Neural cell (in vitro differentiated cells): ENCODE measurements around the gene HEXD. TPM values are rescaled to one million over a fixed set of nuclear protein-coding genes. Genes with fewer than 3 reads are reported as not detected.

Source experiments
- H2AFZ ChIP-seq: fragments of 200-600, 300-800 bp; sonication (generic), shearing (Covaris generic); 2 replicates; pipeline ENCODE4 v1.6.0; 2014; ENCODE audit warnings: low read depth, mild to moderate bottlenecking, antibody characterized with exemption, low read length, moderate library complexity
- H3F3A ChIP-seq: fragments of 200-600 bp; shearing (Covaris generic); 2 replicates; pipeline ENCODE4 v1.6.1; 2016; ENCODE audit warnings: mild to moderate bottlenecking, moderate library complexity, mixed read lengths, antibody characterized with exemption, low read length; ENCODE audit not compliant: insufficient read depth, poor library complexity, severe bottlenecking
- H3K27ac ChIP-seq: fragments of 200-600, 300-800 bp; sonication (generic), shearing (Covaris generic); 2 replicates; pipeline ENCODE4 v1.5.1; 2014; ENCODE audit warnings: mild to moderate bottlenecking, low read length, moderate library complexity
- H3K27me3 ChIP-seq: fragments of 300-800, 200-600 bp; sonication (generic), shearing (Covaris generic); 2 replicates; pipeline ENCODE4 v1.6.0; 2014; ENCODE audit warnings: mild to moderate bottlenecking, low read depth, low read length, moderate library complexity; ENCODE audit not compliant: insufficient read depth
- H3K36me3 ChIP-seq: fragments of 300-800, 200-600 bp; sonication (generic), shearing (Covaris generic); 2 replicates; pipeline ENCODE4 v1.5.1; 2014; ENCODE audit warnings: mild to moderate bottlenecking, antibody characterized with exemption, low read length, moderate library complexity; ENCODE audit not compliant: insufficient read depth
- H3K4me2 ChIP-seq: fragments of 300-800, 200-600 bp; sonication (generic), shearing (Covaris generic); 2 replicates; pipeline ENCODE4 v1.6.0; 2014; ENCODE audit warnings: mild to moderate bottlenecking, low read length
- H3K4me3 ChIP-seq: fragments of 300-800, 200-600 bp; sonication (generic), shearing (Covaris generic); 2 replicates; pipeline ENCODE4 v1.5.1; 2014; ENCODE audit warnings: mild to moderate bottlenecking, low read length, moderate library complexity
- H3K79me2 ChIP-seq: fragments of 200-600 bp; shearing (Covaris generic); replicated peaks from 2 replicates; pipeline ENCODE4 v1.6.0; 2014; ENCODE audit warnings: mild to moderate bottlenecking, low read length, moderate library complexity; ENCODE audit not compliant: insufficient read depth
- H3K9ac ChIP-seq: fragments of 300-800, 200-600 bp; sonication (generic), shearing (Covaris generic); 2 replicates; pipeline ENCODE4 v1.6.1; 2016; ENCODE audit warnings: mild to moderate bottlenecking, low read length, mixed read lengths
- H3K9me2 ChIP-seq: fragments of 200-600 bp; shearing (Covaris generic); 2 replicates; pipeline ENCODE4 v1.6.1; 2016; ENCODE audit warnings: mild to moderate bottlenecking, low read length, mixed read lengths; ENCODE audit not compliant: insufficient read depth
- H3K9me3 ChIP-seq: fragments of 200-600, 300-800 bp; sonication (generic), shearing (Covaris generic); 2 replicates; pipeline ENCODE4 v1.6.1; 2016; ENCODE audit warnings: mild to moderate bottlenecking, mixed run types, low read length, moderate library complexity, mixed read lengths
- H4K20me1 ChIP-seq: fragments of 200-600 bp; shearing (Covaris generic); 2 replicates; pipeline ENCODE4 v1.6.1; 2016; ENCODE audit warnings: mild to moderate bottlenecking, mixed run types; ENCODE audit not compliant: insufficient read depth
- CTCF ChIP-seq: fragments of 450-650 bp; IDR thresholded peaks from 2 replicates; pipeline ENCODE4 v1.5.1; 2014; ENCODE audit warnings: antibody characterized with exemption, mild to moderate bottlenecking, moderate library complexity; ENCODE audit not compliant: poor library complexity, severe bottlenecking
- EP300 ChIP-seq: fragments of 450-650 bp; conservative IDR thresholded peaks from 2 replicates; pipeline ENCODE4 v1.6.1; 2014; ENCODE audit warnings: antibody characterized with exemption, mild to moderate bottlenecking, moderate library complexity; ENCODE audit not compliant: poor library complexity, severe bottlenecking
- EZH2 ChIP-seq: fragments of 200-600, 300-800 bp; shearing (Covaris generic), sonication (generic); IDR thresholded peaks from 2 replicates; pipeline ENCODE4 v1.6.1; 2014; ENCODE audit warnings: antibody characterized with exemption, low read length, borderline replicate concordance, mild to moderate bottlenecking; ENCODE audit not compliant: insufficient read depth, poor library complexity, severe bottlenecking
- MXI1 ChIP-seq: fragments of 450-650 bp; conservative IDR thresholded peaks from 2 replicates; pipeline ENCODE4 v1.6.1; 2014; ENCODE audit warnings: antibody characterized with exemption, mild to moderate bottlenecking; ENCODE audit not compliant: poor library complexity, severe bottlenecking
- POLR2AphosphoS5 ChIP-seq: IDR thresholded peaks from 2 replicates; pipeline ENCODE4 v1.6.1; 2012
- RAD21 ChIP-seq: fragments of 450-650 bp; conservative IDR thresholded peaks from 2 replicates; pipeline ENCODE4 v1.6.1; 2014; ENCODE audit warnings: antibody characterized with exemption, mild to moderate bottlenecking, moderate library complexity
- REST ChIP-seq: IDR thresholded peaks from 2 replicates; pipeline ENCODE4 v1.6.1; 2012; ENCODE audit warnings: borderline replicate concordance
- SMC3 ChIP-seq: fragments of 450-650 bp; conservative IDR thresholded peaks from 2 replicates; pipeline ENCODE4 v1.6.1; 2014; ENCODE audit warnings: antibody characterized with exemption, mild to moderate bottlenecking, moderate library complexity; ENCODE audit not compliant: poor library complexity
- TAF1 ChIP-seq: IDR thresholded peaks from 2 replicates; pipeline ENCODE4 v1.6.1; 2012; ENCODE audit warnings: low read depth
- polyA plus RNA-seq: library from polyadenylated mRNA; depleted of rRNA; stranded (reverse); fragments of >200 nt; gene quantifications from 2 replicates; pipeline ENCODE4 v1.2.3, GENCODE V29; 2014

The HEXD gene
- polyA plus RNA-seq, 1 donor from 2014 or later: 72.8 TPM

- H3K27ac ChIP-seq: no peak overlapping the region
Observed at GRCh38 chr17:82443465-82444283, 25.5 kb downstream of the HEXD start.

More at GRCh38 chr17:82443465-82444283, 25.5 kb downstream of the HEXD start:
- H3K4me3 ChIP-seq: no peak overlapping the region
- H3K79me2 ChIP-seq: no peaks in the 10 kb centered on the region
- H2AFZ ChIP-seq: no peak overlapping the region
- no peak for TF ChIP-seq SMC3
- no peak for TF ChIP-seq MXI1
- no peak for TF ChIP-seq EZH2
- no peak for TF ChIP-seq EP300
- TF ChIP-seq POLR2AphosphoS5: no peak
- no peak for TF ChIP-seq CTCF
- TF ChIP-seq RAD21: no peak
- TF ChIP-seq TAF1: no peak
- no peak for TF ChIP-seq REST
- H3K4me2 ChIP-seq: no peak overlapping the region
- H4K20me1 ChIP-seq: no peaks in the 10 kb centered on the region
- no peaks in the 10 kb centered on the region for H3F3A ChIP-seq
- no peaks in the 10 kb centered on the region for H3K27me3 ChIP-seq
- H3K9ac ChIP-seq: no peak overlapping the region
- H3K9me3 ChIP-seq: no peaks in the 10 kb centered on the region
- no peaks in the 10 kb centered on the region for H3K36me3 ChIP-seq
- no peaks in the 10 kb centered on the region for H3K9me2 ChIP-seq
